ENCODE measurements around the gene EVI2B. TPM values are rescaled to one million over a fixed set of nuclear protein-coding genes. Genes with fewer than 3 reads are reported as not detected.
A peak's percentile ranks its signal among the peaks of the same experiment; 100 is the strongest.

The EVI2B gene
- total RNA-seq, 4 donors from 2014 or later: 1.2 to 5.0 (median 2.4) TPM

DNA sequence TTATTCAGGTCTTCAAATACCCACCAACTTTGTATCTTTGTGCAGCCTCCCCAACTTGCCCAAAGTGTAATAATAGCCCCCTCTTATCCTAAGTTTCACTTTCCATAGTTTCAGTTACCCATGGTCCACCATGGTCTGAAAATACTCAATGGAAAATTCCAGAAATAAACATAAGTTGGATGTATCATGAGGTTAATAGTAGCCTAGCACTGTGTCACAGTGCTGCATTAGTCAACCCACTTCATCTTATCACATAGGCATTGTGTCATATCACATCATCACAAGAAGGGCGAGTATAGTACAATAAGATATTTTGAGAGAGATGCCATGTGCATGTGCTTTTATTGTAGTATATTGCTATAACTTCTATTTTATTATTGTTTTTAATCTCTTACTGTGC, 38.7 kb downstream of the EVI2B start:
- intact Hi-C loops (cut with DNase I; ENCODE audit: low total_unique reads): no loop called here
- TF ChIP-seq POLR2A (IDR thresholded peaks at IDR 0.05): no peak
- TF ChIP-seq, protein P1, sequence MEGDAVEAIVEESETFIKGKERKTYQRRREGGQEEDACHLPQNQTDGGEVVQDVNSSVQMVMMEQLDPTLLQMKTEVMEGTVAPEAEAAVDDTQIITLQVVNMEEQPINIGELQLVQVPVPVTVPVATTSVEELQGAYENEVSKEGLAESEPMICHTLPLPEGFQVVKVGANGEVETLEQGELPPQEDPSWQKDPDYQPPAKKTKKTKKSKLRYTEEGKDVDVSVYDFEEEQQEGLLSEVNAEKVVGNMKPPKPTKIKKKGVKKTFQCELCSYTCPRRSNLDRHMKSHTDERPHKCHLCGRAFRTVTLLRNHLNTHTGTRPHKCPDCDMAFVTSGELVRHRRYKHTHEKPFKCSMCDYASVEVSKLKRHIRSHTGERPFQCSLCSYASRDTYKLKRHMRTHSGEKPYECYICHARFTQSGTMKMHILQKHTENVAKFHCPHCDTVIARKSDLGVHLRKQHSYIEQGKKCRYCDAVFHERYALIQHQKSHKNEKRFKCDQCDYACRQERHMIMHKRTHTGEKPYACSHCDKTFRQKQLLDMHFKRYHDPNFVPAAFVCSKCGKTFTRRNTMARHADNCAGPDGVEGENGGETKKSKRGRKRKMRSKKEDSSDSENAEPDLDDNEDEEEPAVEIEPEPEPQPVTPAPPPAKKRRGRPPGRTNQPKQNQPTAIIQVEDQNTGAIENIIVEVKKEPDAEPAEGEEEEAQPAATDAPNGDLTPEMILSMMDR (IDR thresholded peaks at IDR 0.05): no peak
- H3K4me3 ChIP-seq (ENCODE audit: low read depth, poor library complexity, severe bottlenecking): no peak overlapping the region
- no peak for DNase-seq (ENCODE audit: low spot score in 2 of 2)
- WGBS, 2 donors: 91% methylated on average over 1 of the region's 1 CpG

DNA sequence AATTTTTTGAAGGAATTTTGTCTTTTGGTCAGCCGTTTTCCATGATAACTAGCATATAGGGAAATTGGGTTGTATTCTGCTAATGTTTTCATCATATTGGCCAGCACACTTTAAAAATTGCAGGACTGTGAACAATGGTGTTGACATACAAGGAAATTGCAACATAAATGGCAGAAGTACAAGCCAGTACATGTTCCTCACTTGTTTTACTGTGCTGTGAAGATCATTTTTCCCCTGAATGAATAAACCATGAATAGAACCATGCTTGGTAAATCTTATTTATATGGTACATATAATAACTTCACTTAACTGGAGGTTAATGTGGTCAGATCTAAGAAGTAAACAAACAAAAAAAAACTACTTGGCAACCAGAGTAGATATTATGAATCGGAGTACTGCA, 39.6 kb downstream of the EVI2B start:
- TF ChIP-seq POLR2A (IDR thresholded peaks at IDR 0.05): no peak
- TF ChIP-seq, protein P1 (IDR thresholded peaks at IDR 0.05): no peak
- no peak overlapping the region for H3K4me3 ChIP-seq (ENCODE audit: low read depth, poor library complexity, severe bottlenecking)
- DNase-seq (ENCODE audit: low spot score in 2 of 2): peak in 1 of 2 donors; percentile 27
- intact Hi-C loops (cut with DNase I; ENCODE audit: low total_unique reads): no loop called here
- 62 to 66% methylated on average over 2 of the region's 2 CpGs for WGBS, 2 donors

DNA sequence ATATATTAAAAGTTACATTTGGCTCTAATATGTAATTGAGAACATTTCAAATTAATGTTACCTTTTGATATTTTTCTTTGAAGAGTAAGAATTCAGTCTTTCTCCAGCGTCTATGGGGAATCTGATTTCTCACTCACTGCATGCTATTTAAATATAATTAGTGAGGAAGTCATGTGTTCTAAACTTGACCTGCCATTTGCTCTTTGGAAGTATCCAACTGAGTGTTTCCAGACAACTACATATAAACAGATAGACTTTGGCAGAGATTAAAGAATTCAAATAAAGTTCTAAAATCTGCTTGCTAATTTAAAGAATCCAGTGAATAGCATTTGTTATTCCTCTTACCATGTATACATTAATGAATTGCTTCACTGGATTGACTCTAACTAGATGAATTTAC, 40.3 kb downstream of the EVI2B start:
- TF ChIP-seq POLR2A (IDR thresholded peaks at IDR 0.05): no peak
- TF ChIP-seq, protein P1 (IDR thresholded peaks at IDR 0.05): no peak

DNA sequence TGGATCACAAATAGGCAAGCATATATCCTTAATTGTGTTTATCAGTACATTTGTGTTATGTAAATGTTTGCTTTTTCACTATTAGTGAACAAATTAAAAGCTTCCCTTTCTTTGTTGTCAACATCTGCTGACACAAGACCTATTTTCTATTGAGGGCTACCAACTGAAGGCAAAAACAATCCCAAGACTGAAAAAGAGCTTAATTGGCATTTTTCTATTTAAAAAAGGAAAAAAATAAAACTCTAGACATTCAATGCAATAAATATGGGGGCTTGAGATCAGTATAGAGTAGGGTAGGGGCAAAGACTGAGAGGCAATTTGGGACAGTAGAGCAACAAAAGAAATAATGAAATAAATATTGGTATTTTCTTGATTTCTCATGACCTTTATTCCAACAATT, 41.1 kb downstream of the EVI2B start:
- H3K4me3 ChIP-seq (ENCODE audit: low read depth, poor library complexity, severe bottlenecking): no peak overlapping the region
- intact Hi-C loops (cut with DNase I; ENCODE audit: low total_unique reads): no loop called here
- DNase-seq (ENCODE audit: low spot score in 2 of 2): no peak
- no peak for TF ChIP-seq POLR2A (IDR thresholded peaks at IDR 0.05)
- TF ChIP-seq, protein P1 (IDR thresholded peaks at IDR 0.05): no peak

More for the DNA sequence above, 40.3 kb downstream of the EVI2B start:
- 72 to 78% methylated on average over 1 of the region's 1 CpG for WGBS, 2 donors
- H3K4me3 ChIP-seq (ENCODE audit: low read depth, poor library complexity, severe bottlenecking): no peak overlapping the region
- intact Hi-C loops (cut with DNase I; ENCODE audit: low total_unique reads): no loop called here
- no peak for DNase-seq (ENCODE audit: low spot score in 2 of 2)

DNA sequence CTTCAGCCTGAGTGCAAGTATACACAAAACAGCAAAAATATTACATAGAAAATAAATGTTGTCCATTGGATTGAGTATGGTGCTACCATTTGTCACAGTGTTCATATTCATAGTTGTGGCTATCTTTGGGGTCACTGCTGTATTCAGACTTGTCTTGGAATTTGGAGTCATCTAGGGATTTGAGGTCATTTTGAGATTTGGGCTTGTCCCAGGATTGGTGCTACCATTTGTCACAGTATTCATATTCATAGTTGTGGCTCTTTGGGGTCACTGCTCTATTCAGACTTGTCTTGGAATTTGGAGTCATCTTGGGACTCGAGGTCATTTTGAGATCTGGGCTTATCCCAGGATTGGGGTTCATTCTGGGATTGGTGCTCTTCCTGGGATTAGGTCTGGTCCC, 41.6 kb downstream of the EVI2B start:
- no peak for DNase-seq (ENCODE audit: low spot score in 2 of 2)
- intact Hi-C loops (cut with DNase I; ENCODE audit: low total_unique reads): no loop called here

DNA sequence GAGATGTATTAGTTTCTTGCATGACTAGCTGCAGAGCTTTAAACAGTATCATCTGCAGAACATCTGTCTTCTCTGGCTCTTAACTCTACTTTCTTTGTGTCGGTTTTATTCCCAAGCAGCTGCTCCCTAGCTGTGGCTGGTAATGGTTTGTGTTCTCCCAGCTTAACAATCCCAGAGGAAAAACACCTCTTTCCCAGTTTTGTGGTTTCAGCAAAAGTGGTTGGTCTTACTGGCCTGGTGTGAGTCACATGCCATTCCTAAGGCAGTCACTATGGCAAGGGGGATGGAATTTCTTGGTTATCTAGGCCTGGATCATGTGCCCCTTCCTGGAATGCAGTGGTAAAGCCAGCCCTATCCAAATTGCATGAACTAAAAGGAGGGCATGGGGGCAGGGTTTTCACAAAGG, 44.3 kb downstream of the EVI2B start:
- intact Hi-C loops (cut with DNase I; ENCODE audit: low total_unique reads): no loop called here
- 58 to 62% methylated on average over 1 of the region's 1 CpG for WGBS, 2 donors
- H3K4me3 ChIP-seq (ENCODE audit: low read depth, poor library complexity, severe bottlenecking): no peak overlapping the region
- no peak for TF ChIP-seq POLR2A (IDR thresholded peaks at IDR 0.05)
- TF ChIP-seq, protein P1 (IDR thresholded peaks at IDR 0.05): no peak
- no peak for DNase-seq (ENCODE audit: low spot score in 2 of 2)

More for the DNA sequence above, 41.6 kb downstream of the EVI2B start:
- no peak for TF ChIP-seq POLR2A (IDR thresholded peaks at IDR 0.05)
- TF ChIP-seq, protein P1 (IDR thresholded peaks at IDR 0.05): no peak
- no peak overlapping the region for H3K4me3 ChIP-seq (ENCODE audit: low read depth, poor library complexity, severe bottlenecking)
- WGBS, 2 donors: 93 to 100% methylated on average over 1 of the region's 1 CpG

All from lower leg skin (tissue), 4 donors.